Measurements from ENCODE around the gene NME5. TPM values are rescaled to one million over a fixed set of nuclear protein-coding genes. Genes with fewer than 3 reads are reported as not detected.

NME5 gene
- total RNA-seq, 1 experiment from 2014 or later: 3.1 TPM

DNA sequence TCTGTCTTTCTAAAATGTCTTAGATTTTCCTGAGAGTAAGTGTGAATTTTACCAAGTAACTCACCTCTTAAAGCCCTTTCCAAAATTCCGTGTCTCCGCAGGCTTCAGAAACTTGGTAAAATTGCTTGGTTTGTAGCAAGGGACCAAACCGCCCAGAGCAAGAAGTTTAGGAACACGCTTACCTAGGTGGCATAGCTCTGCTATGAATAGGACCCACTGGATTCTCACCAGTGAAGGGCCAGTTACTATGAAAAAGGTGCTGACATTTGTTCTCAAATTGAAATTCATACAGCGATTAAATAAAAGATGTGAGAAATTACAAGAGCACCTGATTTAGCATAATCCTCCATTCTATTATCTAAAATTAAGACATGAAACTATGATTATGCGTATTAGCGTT lies 6.7 kb downstream of the NME5 start:
- H3K9me3 ChIP-seq (ENCODE audit: control insufficient read depth in 1 of 2, insufficient read depth in 1 of 2, low read depth in 1 of 2, low read length in 2 of 2): no peaks in the 10 kb centered on the region
- peaks cover 4 to 9% of the 10 kb centered on the region in 2 experiments; a peak in 3 of 4 replicates for H3K4me1 ChIP-seq (ENCODE audit: control insufficient read depth in 1 of 2, insufficient read depth in 2 of 2, low read length in 2 of 2)
- H3K27ac ChIP-seq (ENCODE audit: low read depth, low read length): peak overlapping the region; percentile 44; the same call in 1 of the 2 replicates
- DNase-seq (ENCODE audit: low read depth, low spot score) (no peak), ATAC-seq (no peak)
- no peaks in the 10 kb centered on the region for H3K9me2 ChIP-seq (ENCODE audit: insufficient read depth)
- ChIA-PET CTCF (interaction anchor here (0.7 to 3.9 kb wide), 18 partner anchors 45 to 812 kb away, joined by 3 to 67 read pairs (median 4); no protein-coding TSS in a partner anchor), POLR2A (interaction anchor here (0.7 to 1.5 kb wide), 3 partner anchors 54 to 353 kb away, joined by 4 to 7 read pairs (median 4); no protein-coding TSS in a partner anchor), RAD21 (ENCODE audit: low non-redundant PET in 1 of 2, low total read pairs in 2 of 2, uncharacterized antibody in 2 of 2, unreplicated experiment in 2 of 2) (interaction anchor here (0.7 to 1.6 kb wide), 8 partner anchors 31 to 503 kb away, joined by 3 to 8 read pairs (median 5); partner anchors contain the start of gene FAM13B (in 1 of the 2))
- TF ChIP-seq, protein P1, sequence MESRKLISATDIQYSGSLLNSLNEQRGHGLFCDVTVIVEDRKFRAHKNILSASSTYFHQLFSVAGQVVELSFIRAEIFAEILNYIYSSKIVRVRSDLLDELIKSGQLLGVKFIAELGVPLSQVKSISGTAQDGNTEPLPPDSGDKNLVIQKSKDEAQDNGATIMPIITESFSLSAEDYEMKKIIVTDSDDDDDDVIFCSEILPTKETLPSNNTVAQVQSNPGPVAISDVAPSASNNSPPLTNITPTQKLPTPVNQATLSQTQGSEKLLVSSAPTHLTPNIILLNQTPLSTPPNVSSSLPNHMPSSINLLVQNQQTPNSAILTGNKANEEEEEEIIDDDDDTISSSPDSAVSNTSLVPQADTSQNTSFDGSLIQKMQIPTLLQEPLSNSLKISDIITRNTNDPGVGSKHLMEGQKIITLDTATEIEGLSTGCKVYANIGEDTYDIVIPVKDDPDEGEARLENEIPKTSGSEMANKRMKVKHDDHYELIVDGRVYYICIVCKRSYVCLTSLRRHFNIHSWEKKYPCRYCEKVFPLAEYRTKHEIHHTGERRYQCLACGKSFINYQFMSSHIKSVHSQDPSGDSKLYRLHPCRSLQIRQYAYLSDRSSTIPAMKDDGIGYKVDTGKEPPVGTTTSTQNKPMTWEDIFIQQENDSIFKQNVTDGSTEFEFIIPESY (IDR thresholded peaks at IDR 0.05; ENCODE audit: extremely low read depth, insufficient replicate concordance, low read length): no peak
- TF ChIP-seq EZH2 (IDR thresholded peaks at IDR 0.05): no peak
- TF ChIP-seq RAD21 (IDR thresholded peaks at IDR 0.05; ENCODE audit: low read depth): no peak
- TF ChIP-seq SIN3A (IDR thresholded peaks at IDR 0.05; ENCODE audit: low read depth): no peak
- no peak for TF ChIP-seq ZFX (IDR thresholded peaks at IDR 0.05)
- no peak for TF ChIP-seq FOSL1 (IDR thresholded peaks at IDR 0.05; ENCODE audit: low read depth)
- TF ChIP-seq, protein P2, sequence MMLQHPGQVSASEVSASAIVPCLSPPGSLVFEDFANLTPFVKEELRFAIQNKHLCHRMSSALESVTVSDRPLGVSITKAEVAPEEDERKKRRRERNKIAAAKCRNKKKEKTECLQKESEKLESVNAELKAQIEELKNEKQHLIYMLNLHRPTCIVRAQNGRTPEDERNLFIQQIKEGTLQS (IDR thresholded peaks at IDR 0.05): no peak
- no peaks in the 10 kb centered on the region for H3K79me2 ChIP-seq (ENCODE audit: insufficient read depth, low read length)
- H3K4me2 ChIP-seq (ENCODE audit: low read length): peak overlapping the region; percentile 68
- H3K27me3 ChIP-seq (ENCODE audit: insufficient read depth, low read length): no peaks in the 10 kb centered on the region
- peak overlapping the region; percentile 63 for H2AFZ ChIP-seq (ENCODE audit: low read depth, low read length, poor library complexity, severe bottlenecking)
- no peaks in the 10 kb centered on the region for H4K20me1 ChIP-seq (ENCODE audit: insufficient read depth)
- peak overlapping the region; percentile 35 to 52 for H3K4me3 ChIP-seq (replicated peaks in 1 of 2; ENCODE audit: low read depth in 1 of 2, low read length in 2 of 2)
- no TSS peak for BruUV-seq (replicated peaks)
- intact Hi-C loops (cut with micrococcal nuclease): loop anchor here (2.0 to 5.0 kb wide), 3 partner anchors 305 to 810 kb away; no protein-coding TSS in a partner anchor
- 0 out of 2 replicates have a peak overlapping the region, but pooled peaks have one; percentile 41 for H3K9ac ChIP-seq (ENCODE audit: low read length)
- H3K36me3 ChIP-seq (ENCODE audit: control insufficient read depth in 1 of 2, insufficient read depth in 2 of 2, low read length in 2 of 2): no peaks in the 10 kb centered on the region

Measured in HCT116 (cell line).